ENCODE measurements around the gene FXR2. TPM values are rescaled to one million over a fixed set of nuclear protein-coding genes. Genes with fewer than 3 reads are reported as not detected.
A peak's percentile ranks its signal among the peaks of the same experiment; 100 is the strongest.

The FXR2 gene
- total and polyA plus RNA-seq, 9 of the 15 experiments (the other 6 are each of a cell fraction or from before 2014, with no cell fraction given), result 2.0 to 49.3 (median 24.5) TPM

- intact Hi-C loops (cut with micrococcal nuclease), result no loop called here
- CTCF ChIA-PET (ENCODE audit: low intra/inter-chr PET ratio), result no interaction called here
Observed at GRCh38 chr17:7652388-7653356, 38.0 kb upstream of the FXR2 start.

More at GRCh38 chr17:7652388-7653356, 38.0 kb upstream of the FXR2 start:
- Histone ChIP-seq H3K79me2 (ENCODE audit: control insufficient read depth, insufficient read depth, low read length) (no peaks in the 10 kb centered on the region), H3K9me1 (ENCODE audit: control insufficient read depth, insufficient read depth, low read length) (no peaks in the 10 kb centered on the region), H3K27ac (ENCODE audit: extremely low read depth, low read depth, low read length) (no peak overlapping the region), H2AFZ (ENCODE audit: low read depth, low read length) (no peak overlapping the region), H3K4me2 (ENCODE audit: insufficient read depth, low read length) (no peak overlapping the region), H3K4me3 (no peak overlapping the region), H3K27me3 (ENCODE audit: control insufficient read depth in 2 of 2, insufficient read depth in 2 of 2, low read length in 2 of 2) (no peaks in the 10 kb centered on the region), H4K20me1 (replicated peaks; ENCODE audit: control insufficient read depth, insufficient read depth, low read length) (no peaks in the 10 kb centered on the region; the same call in 1 of the 2 replicates), H3K36me3 (ENCODE audit: control insufficient read depth, insufficient read depth, low read length) (no peaks in the 10 kb centered on the region), H3K4me1 (replicated peaks in 1 of 2; ENCODE audit: control insufficient read depth in 2 of 2, insufficient read depth in 2 of 2, low read length in 2 of 2) (peaks cover 6 to 42% of the 10 kb centered on the region in 2 experiments; a peak in 4 of 5 replicates), H3K9me3 (replicated peaks; ENCODE audit: control insufficient read depth, insufficient read depth, low read depth, low read length) (no peaks in the 10 kb centered on the region), H3K9ac (ENCODE audit: insufficient read depth in 1 of 2, low read depth in 2 of 2, low read length in 2 of 2) (0 out of 4 replicates have a peak overlapping the region, but pooled peaks of 1 of the 2 experiments have one; percentile 2)
- in situ Hi-C loops (cut with MboI), result no loop called here
- BruUV-seq (replicated peaks), result no TSS peak
- ATAC-seq (no peak), FAIRE-seq (no peak), DNase-seq (ENCODE audit: extremely low read depth in 1 of 4, low spot score in 3 of 4) (no peak)
- 58% methylated on average over 12 of the region's 12 CpGs for WGBS (ENCODE audit: insufficient coverage, low coverage, missing lambda C conversion rate)
- TF ChIP-seq HNRNPK (IDR thresholded peaks at IDR 0.05; ENCODE audit: low read depth, low read length, poor library complexity, severe bottlenecking) (no peak), E2F6 (IDR thresholded peaks at IDR 0.05; ENCODE audit: borderline replicate concordance in 1 of 2, extremely low read depth in 1 of 2, insufficient read depth in 1 of 2, insufficient read length in 1 of 2, low read depth in 1 of 2, low read length in 1 of 2, poor library complexity in 1 of 2, severe bottlenecking in 1 of 2) (peak in 1 of 2 experiments; percentile 32), REST (IDR thresholded peaks at IDR 0.05; ENCODE audit: borderline replicate concordance) (peak; percentile 53), REST (CRISPR knock-in tag; IDR thresholded peaks at IDR 0.05; ENCODE audit: low read depth) (no peak)
- POLR2A ChIA-PET, result interaction anchor here (0.6 to 2.9 kb wide), 3 partner anchors 34 to 445 kb away, joined by 3 to 41 read pairs (median 3); partner anchors contain the start of genes TP53 and WRAP53

Data from K562 (cell line).